ENCODE data around the gene ANXA8L1. TPM values are rescaled to one million over a fixed set of nuclear protein-coding genes. Genes with fewer than 3 reads are reported as not detected.
"Not testable (repeated sequence)": the region's sequence is repeated elsewhere in the genome, so short reads cannot be mapped to it uniquely, and the experiment has no call there.

The ANXA8L1 gene
- total and polyA plus RNA-seq, 4 donors, result 12.0 to 23.9 (median 20.5) TPM

- peak; percentile 14 for ATAC-seq (ENCODE audit: insufficient read depth, low FRiP score)
These were observed 11.8 kb downstream of the ANXA8L1 start for GRCh38 chr10:46387309-46387902.

DNA sequence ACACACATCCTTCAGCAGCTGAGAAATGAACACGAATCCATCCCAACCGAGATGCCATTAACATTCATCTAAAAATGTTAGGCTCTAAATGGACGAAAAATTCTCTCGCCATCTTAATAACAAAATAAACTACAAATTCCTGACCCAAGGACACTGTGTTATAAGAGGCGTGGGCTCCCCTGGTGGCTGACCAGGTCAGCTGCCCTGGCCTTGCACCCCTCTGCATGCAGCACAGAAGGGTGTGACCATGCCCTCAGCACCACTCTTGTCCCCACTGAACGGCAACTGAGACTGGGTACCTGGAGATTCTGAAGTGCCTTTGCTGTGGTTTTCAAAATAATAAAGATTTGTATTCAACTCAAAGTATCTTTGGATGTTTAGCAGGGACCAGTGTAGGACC, 15.8 kb downstream of the ANXA8L1 start:
- not testable (repeated sequence) for H3K27me3 ChIP-seq (ENCODE audit: control insufficient read depth in 3 of 3, insufficient read depth in 3 of 3, low read length in 2 of 3)

More at GRCh38 chr10:46387309-46387902, 11.8 kb downstream of the ANXA8L1 start:
- not testable (repeated sequence) for H3K27ac ChIP-seq (ENCODE audit: low read depth in 1 of 2, low read length in 1 of 2); DNase-seq; H3K27me3 ChIP-seq (ENCODE audit: control insufficient read depth in 3 of 3, insufficient read depth in 3 of 3, low read length in 2 of 3); H3K36me3 ChIP-seq (ENCODE audit: control insufficient read depth in 4 of 4, insufficient read depth in 4 of 4, low read length in 4 of 4); H3K9me3 ChIP-seq (ENCODE audit: control insufficient read depth in 4 of 4, insufficient read depth in 3 of 4, low read length in 3 of 4); H3K4me3 ChIP-seq; H3K9ac ChIP-seq (ENCODE audit: insufficient read depth in 1 of 2, low read length in 2 of 2); H3K4me1 ChIP-seq (ENCODE audit: control insufficient read depth in 5 of 5, insufficient read depth in 5 of 5, low read length in 5 of 5)
- no CpG with 5 or more reads among the region's 11 CpGs for WGBS, 2 donors

DNA sequence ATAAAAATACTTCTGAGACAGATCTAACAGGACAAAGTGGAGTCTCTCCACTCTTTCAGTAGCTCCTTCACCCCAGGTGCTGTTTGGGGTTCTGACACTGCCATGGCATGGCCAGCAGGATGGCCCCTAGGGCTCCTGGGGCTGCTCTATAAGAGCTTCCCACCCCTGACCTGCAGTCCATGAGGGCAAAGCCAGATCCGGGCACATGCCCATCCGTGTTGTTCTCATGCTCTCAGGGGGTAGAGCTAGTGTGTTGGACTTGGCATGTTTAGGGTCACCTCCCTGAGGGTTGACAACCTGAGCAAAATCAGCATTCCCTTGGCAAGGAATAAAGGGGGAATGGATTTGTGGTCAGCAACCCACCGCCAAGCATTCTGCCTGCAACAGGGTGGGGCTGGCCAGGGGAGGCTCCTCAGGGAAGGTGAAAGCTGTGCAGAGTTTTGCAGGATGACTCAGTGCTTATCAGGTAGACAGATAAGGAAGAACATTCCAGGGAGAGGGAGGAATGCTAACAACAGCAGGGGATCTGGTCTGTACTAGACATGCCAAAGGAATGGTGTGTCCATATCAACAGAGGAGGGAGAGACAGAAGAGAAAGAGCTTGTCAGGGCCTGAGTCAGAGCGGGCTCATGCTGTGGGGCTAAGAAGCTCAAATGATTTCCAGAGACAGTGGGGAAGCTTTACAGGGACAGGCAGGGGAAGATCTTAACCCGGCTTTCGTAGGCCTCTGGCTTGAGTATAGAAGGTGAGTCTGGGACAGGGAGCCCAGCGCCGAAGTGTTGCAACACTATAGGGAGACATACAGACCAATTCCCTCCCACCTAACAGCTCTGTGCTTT, 21.1 kb downstream of the ANXA8L1 start:
- not testable (repeated sequence) for DNase-seq
- 90 to 92% methylated on average over 8 of the region's 8 CpGs for WGBS, 2 donors

More for the DNA sequence above, 15.8 kb downstream of the ANXA8L1 start:
- ATAC-seq (ENCODE audit: insufficient read depth, low FRiP score); H3K36me3 ChIP-seq (ENCODE audit: control insufficient read depth in 4 of 4, insufficient read depth in 4 of 4, low read length in 4 of 4); H3K9me3 ChIP-seq (ENCODE audit: control insufficient read depth in 4 of 4, insufficient read depth in 3 of 4, low read length in 3 of 4); H3K4me1 ChIP-seq (ENCODE audit: control insufficient read depth in 5 of 5, insufficient read depth in 5 of 5, low read length in 5 of 5); H3K4me3 ChIP-seq; H3K9ac ChIP-seq (ENCODE audit: insufficient read depth in 1 of 2, low read length in 2 of 2); H3K27ac ChIP-seq (ENCODE audit: low read depth in 1 of 2, low read length in 1 of 2); DNase-seq: not testable (repeated sequence)
- 86 to 92% methylated on average over 2 to 4 of the region's 6 CpGs for WGBS, 2 donors

DNA sequence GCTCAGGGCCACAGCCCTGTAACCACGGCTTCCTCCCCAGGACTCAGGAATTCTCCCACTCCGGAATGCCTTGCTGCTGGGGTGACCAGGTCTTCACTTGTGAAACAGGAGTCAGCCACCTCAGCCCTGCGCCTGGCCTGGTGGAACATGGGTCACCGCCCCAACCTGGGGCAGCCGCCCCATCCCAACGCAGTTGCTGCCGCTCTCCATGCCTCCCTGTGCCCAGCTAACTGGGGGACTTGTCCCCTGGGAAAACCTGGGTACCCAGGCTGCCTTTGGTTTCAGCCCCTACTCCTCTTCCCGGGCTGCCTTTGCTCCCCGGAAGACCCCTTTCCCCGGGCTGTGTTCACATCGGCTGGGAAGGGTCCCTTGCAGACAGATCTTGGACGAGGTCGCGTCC, 22.2 kb downstream of the ANXA8L1 start:
- 62 to 80% methylated on average over 3 to 5 of the region's 14 CpGs for WGBS, 2 donors
- not testable (repeated sequence) for H3K27ac ChIP-seq (ENCODE audit: low read depth in 1 of 2, low read length in 1 of 2); DNase-seq; H3K4me1 ChIP-seq (ENCODE audit: control insufficient read depth in 5 of 5, insufficient read depth in 5 of 5, low read length in 5 of 5); H3K36me3 ChIP-seq (ENCODE audit: control insufficient read depth in 4 of 4, insufficient read depth in 4 of 4, low read length in 4 of 4); H3K9ac ChIP-seq (ENCODE audit: insufficient read depth in 1 of 2, low read length in 2 of 2); H3K9me3 ChIP-seq (ENCODE audit: control insufficient read depth in 4 of 4, insufficient read depth in 3 of 4, low read length in 3 of 4); H3K27me3 ChIP-seq (ENCODE audit: control insufficient read depth in 3 of 3, insufficient read depth in 3 of 3, low read length in 2 of 3); ATAC-seq (ENCODE audit: insufficient read depth, low FRiP score); H3K4me3 ChIP-seq

More for the DNA sequence above, 21.1 kb downstream of the ANXA8L1 start:
- not testable (repeated sequence) for H3K36me3 ChIP-seq (ENCODE audit: control insufficient read depth in 4 of 4, insufficient read depth in 4 of 4, low read length in 4 of 4); H3K9ac ChIP-seq (ENCODE audit: insufficient read depth in 1 of 2, low read length in 2 of 2); H3K4me3 ChIP-seq; H3K27me3 ChIP-seq (ENCODE audit: control insufficient read depth in 3 of 3, insufficient read depth in 3 of 3, low read length in 2 of 3); H3K9me3 ChIP-seq (ENCODE audit: control insufficient read depth in 4 of 4, insufficient read depth in 3 of 4, low read length in 3 of 4); H3K4me1 ChIP-seq (ENCODE audit: control insufficient read depth in 5 of 5, insufficient read depth in 5 of 5, low read length in 5 of 5); H3K27ac ChIP-seq (ENCODE audit: low read depth in 1 of 2, low read length in 1 of 2)
- ATAC-seq (ENCODE audit: insufficient read depth, low FRiP score), result peak; percentile 66

- not testable (repeated sequence) for H3K9ac ChIP-seq (ENCODE audit: insufficient read depth in 1 of 2, low read length in 2 of 2); H3K27me3 ChIP-seq (ENCODE audit: control insufficient read depth in 3 of 3, insufficient read depth in 3 of 3, low read length in 2 of 3); H3K36me3 ChIP-seq (ENCODE audit: control insufficient read depth in 4 of 4, insufficient read depth in 4 of 4, low read length in 4 of 4); H3K4me3 ChIP-seq; H3K27ac ChIP-seq (ENCODE audit: low read depth in 1 of 2, low read length in 1 of 2); H3K4me1 ChIP-seq (ENCODE audit: control insufficient read depth in 5 of 5, insufficient read depth in 5 of 5, low read length in 5 of 5); H3K9me3 ChIP-seq (ENCODE audit: control insufficient read depth in 4 of 4, insufficient read depth in 3 of 4, low read length in 3 of 4)
- 5 to 15% methylated on average over 7 to 11 of the region's 35 CpGs for WGBS, 2 donors
- ATAC-seq (ENCODE audit: insufficient read depth, low FRiP score) (peak; percentile 85), DNase-seq (peak; percentile 9 to 15 (median 12))
These were observed 22.8 kb downstream of the ANXA8L1 start for GRCh38 chr10:46398212-46398886.

DNA sequence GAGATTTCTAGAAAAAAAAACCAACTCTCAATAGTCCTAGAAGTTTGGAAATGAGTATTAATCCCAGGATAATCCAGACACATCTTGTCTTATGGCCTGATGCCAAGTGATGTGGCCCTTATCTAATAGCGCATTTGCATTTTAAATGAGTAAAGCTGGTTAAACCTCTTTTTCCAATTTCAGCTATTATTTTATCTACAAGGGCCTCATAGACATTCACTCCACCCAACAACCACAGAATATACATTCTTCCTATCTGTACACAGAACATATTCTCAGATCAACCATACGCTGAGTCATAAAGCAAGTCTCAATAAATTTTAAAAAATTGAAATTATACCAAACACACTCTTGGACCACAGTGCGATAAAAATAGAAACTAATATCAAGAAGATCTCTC, 34.0 kb downstream of the ANXA8L1 start:
- not testable (repeated sequence) for H3K36me3 ChIP-seq (ENCODE audit: control insufficient read depth in 4 of 4, insufficient read depth in 4 of 4, low read length in 4 of 4); H3K9ac ChIP-seq (ENCODE audit: insufficient read depth in 1 of 2, low read length in 2 of 2); ATAC-seq (ENCODE audit: insufficient read depth, low FRiP score); H3K27me3 ChIP-seq (ENCODE audit: control insufficient read depth in 3 of 3, insufficient read depth in 3 of 3, low read length in 2 of 3); DNase-seq; H3K27ac ChIP-seq (ENCODE audit: low read depth in 1 of 2, low read length in 1 of 2); H3K9me3 ChIP-seq (ENCODE audit: control insufficient read depth in 4 of 4, insufficient read depth in 3 of 4, low read length in 3 of 4); H3K4me3 ChIP-seq; H3K4me1 ChIP-seq (ENCODE audit: control insufficient read depth in 5 of 5, insufficient read depth in 5 of 5, low read length in 5 of 5)
- 95 to 96% methylated on average over 3 of the region's 3 CpGs for WGBS, 2 donors

DNA sequence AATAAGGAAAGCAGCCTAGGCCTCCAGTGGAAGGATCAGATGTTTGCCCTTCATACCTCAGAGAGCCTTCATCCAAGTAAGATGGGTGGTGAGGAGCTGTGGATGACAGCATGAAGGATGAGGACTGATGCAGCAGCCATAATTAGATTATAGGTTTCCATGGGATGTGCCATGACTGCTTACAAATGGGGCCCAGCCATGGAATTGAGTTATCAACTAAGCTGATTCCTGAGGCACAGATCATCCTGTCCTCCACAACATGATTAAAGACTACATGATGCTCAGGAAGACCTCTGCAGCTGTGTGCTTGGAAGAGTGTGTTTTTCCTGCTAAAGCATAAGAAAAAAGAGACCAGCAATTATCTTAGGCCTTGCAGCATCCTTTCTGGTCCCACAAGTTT, 35.5 kb downstream of the ANXA8L1 start:
- not testable (repeated sequence) for H3K27me3 ChIP-seq (ENCODE audit: control insufficient read depth in 3 of 3, insufficient read depth in 3 of 3, low read length in 2 of 3); DNase-seq; H3K9me3 ChIP-seq (ENCODE audit: control insufficient read depth in 4 of 4, insufficient read depth in 3 of 4, low read length in 3 of 4); ATAC-seq (ENCODE audit: insufficient read depth, low FRiP score); H3K4me3 ChIP-seq; H3K36me3 ChIP-seq (ENCODE audit: control insufficient read depth in 4 of 4, insufficient read depth in 4 of 4, low read length in 4 of 4); H3K9ac ChIP-seq (ENCODE audit: insufficient read depth in 1 of 2, low read length in 2 of 2); H3K27ac ChIP-seq (ENCODE audit: low read depth in 1 of 2, low read length in 1 of 2); H3K4me1 ChIP-seq (ENCODE audit: control insufficient read depth in 5 of 5, insufficient read depth in 5 of 5, low read length in 5 of 5)

DNA sequence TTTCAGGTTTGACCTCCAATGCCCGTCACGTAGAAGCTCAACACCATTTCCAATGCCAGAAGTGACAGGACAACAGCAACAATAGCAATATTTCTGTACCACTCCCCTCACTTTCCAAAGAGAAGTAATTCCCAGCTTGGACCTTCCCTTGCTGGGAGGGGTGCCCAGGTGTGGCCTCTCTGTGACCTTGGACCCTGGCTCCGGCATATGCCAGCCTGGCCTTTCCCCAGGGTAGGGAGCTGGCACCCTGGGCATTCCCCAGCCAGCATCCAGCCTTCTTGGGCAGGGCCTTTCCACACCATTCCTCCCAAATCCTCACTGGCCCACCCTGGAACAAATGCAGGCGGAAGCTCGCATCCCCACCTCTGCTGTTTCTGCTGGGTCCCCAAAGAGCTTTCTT, 37.1 kb downstream of the ANXA8L1 start:
- not testable (repeated sequence) for H3K4me1 ChIP-seq (ENCODE audit: control insufficient read depth in 5 of 5, insufficient read depth in 5 of 5, low read length in 5 of 5); H3K27ac ChIP-seq (ENCODE audit: low read depth in 1 of 2, low read length in 1 of 2); DNase-seq; H3K36me3 ChIP-seq (ENCODE audit: control insufficient read depth in 4 of 4, insufficient read depth in 4 of 4, low read length in 4 of 4); H3K9me3 ChIP-seq (ENCODE audit: control insufficient read depth in 4 of 4, insufficient read depth in 3 of 4, low read length in 3 of 4); H3K4me3 ChIP-seq; H3K9ac ChIP-seq (ENCODE audit: insufficient read depth in 1 of 2, low read length in 2 of 2); H3K27me3 ChIP-seq (ENCODE audit: control insufficient read depth in 3 of 3, insufficient read depth in 3 of 3, low read length in 2 of 3); ATAC-seq (ENCODE audit: insufficient read depth, low FRiP score)
- WGBS, 2 donors, result no CpG with 5 or more reads among the region's 5 CpGs

Data from lung (tissue), 10 donors.